OCI-LY7 (cell line): Measurements from ENCODE around the gene ZNF792. TPM values are rescaled to one million over a fixed set of nuclear protein-coding genes. Genes with fewer than 3 reads are reported as not detected.
"Not testable (repeated sequence)": the region's sequence is repeated elsewhere in the genome, so short reads cannot be mapped to it uniquely, and the experiment has no call there.

Experiments
- BruUV-seq: library from RNA; stranded (reverse); fragments of 400-500 nt; replicated peaks from 2 replicates; lab custom pipeline; 2021; lab: Mats Ljungman, UMichigan
- CTCF ChIA-PET: fragments of 300-600 bp; sonication (Branson Sonifier 250); formaldehyde crosslinking; loops from one replicate; lab custom pipeline; 2022; ENCODE audit warnings: antibody characterized with exemption; ENCODE audit not compliant: unreplicated experiment; lab: Charles Lee
- POLR2A ChIA-PET: fragments of 300-600 bp; sonication (Branson Sonifier 250); formaldehyde crosslinking; loops from one replicate; lab custom pipeline; 2022; ENCODE audit warnings: antibody characterized with exemption; lab: Charles Lee
- DNase-seq: peaks from one replicate; pipeline ENCODE4 v3.0.0-alpha.2; 2015; ENCODE audit warnings: low spot score
- H2AFZ ChIP-seq: fragments of 200-600 bp; sonication (generic), shearing (Covaris generic); 2 replicates; pipeline ENCODE4 v1.6.1; 2014; ENCODE audit warnings: mild to moderate bottlenecking, antibody characterized with exemption, low read length, moderate library complexity
- H3K27ac ChIP-seq: fragments of 200-600 bp; sonication (generic); 2 replicates; pipeline ENCODE4 v1.5.1; 2014; ENCODE audit warnings: mixed run types, low read depth, mild to moderate bottlenecking, moderate library complexity, low read length, inconsistent platforms; ENCODE audit not compliant: poor library complexity, severe bottlenecking
- H3K36me3 ChIP-seq: fragments of 200-600 bp; sonication (generic); 2 replicates; pipeline ENCODE4 v1.6.1; 2014; ENCODE audit warnings: mild to moderate bottlenecking, antibody characterized with exemption, low read length, moderate library complexity, mixed read lengths; ENCODE audit not compliant: insufficient read depth
- H3K4me1 ChIP-seq: fragments of 200-600 bp; sonication (generic); 2 replicates; pipeline ENCODE4 v1.5.1; 2014; ENCODE audit warnings: mild to moderate bottlenecking, low read length; ENCODE audit not compliant: insufficient read depth, poor library complexity, severe bottlenecking
- H3K4me2 ChIP-seq: fragments of 200-600 bp; sonication (generic); 2 replicates; pipeline ENCODE4 v1.6.1; 2014; ENCODE audit warnings: mild to moderate bottlenecking, low read length
- H3K4me3 ChIP-seq: fragments of 200-600 bp; sonication (generic); 2 replicates; pipeline ENCODE4 v1.5.1; 2014; ENCODE audit warnings: mild to moderate bottlenecking, low read depth, low read length; ENCODE audit not compliant: poor library complexity, severe bottlenecking
- H3K79me2 ChIP-seq: fragments of 200-600 bp; sonication (generic); 2 replicates; pipeline ENCODE4 v1.6.1; 2016; ENCODE audit warnings: low read depth, mild to moderate bottlenecking, low read length, moderate library complexity, mixed read lengths; ENCODE audit not compliant: insufficient read depth
- H3K9me2 ChIP-seq: fragments of 200-600 bp; sonication (generic); 2 replicates; pipeline ENCODE4 v1.6.1; 2016; ENCODE audit warnings: mild to moderate bottlenecking, low read length, mixed read lengths; ENCODE audit not compliant: insufficient read depth
- H3K9me3 ChIP-seq: fragments of 200-600 bp; sonication (generic); 2 replicates; pipeline ENCODE4 v1.6.1; 2014; ENCODE audit warnings: mild to moderate bottlenecking, mixed run types, low read length, mixed read lengths
- H4K20me1 ChIP-seq: fragments of 200-600 bp; sonication (generic); 2 replicates; pipeline ENCODE4 v1.6.1; 2014; ENCODE audit warnings: mild to moderate bottlenecking, antibody characterized with exemption, low read length, moderate library complexity, mixed read lengths; ENCODE audit not compliant: insufficient read depth
- EZH2phosphoT487 ChIP-seq: fragments of 200-600 bp; sonication (generic); IDR thresholded peaks from 2 replicates; pipeline ENCODE4 v1.6.1; 2018; ENCODE audit warnings: low read depth, borderline replicate concordance, mild to moderate bottlenecking, mixed run types, antibody characterized with exemption, low read length, moderate library complexity, mixed read lengths
- intact Hi-C: fragments of 100-400 bp; cut with micrococcal nuclease; formaldehyde crosslinking; loops from one replicate; pipeline ENCODE4 v1.10.0; 2022; ENCODE audit not compliant: unreplicated experiment
- total RNA-seq, 2 experiments: library from RNA; depleted of rRNA in 1 of 2; stranded (reverse); fragments of >200 nt in 1 of 2; shearing (Covaris generic) in 1 of 2; gene quantifications; 2 replicates each; pipeline ENCODE4 v1.2.3, GENCODE V29; 2014 to 2022
- TF ChIP-seq, protein P1 (sequence below): fragments of 200-600 bp; sonication (generic); conservative IDR thresholded peaks from 2 replicates; pipeline ENCODE4 v1.5.1; 2014; ENCODE audit warnings: mild to moderate bottlenecking, antibody characterized with exemption, low read length, moderate library complexity, mixed read lengths

The ZNF792 gene
- total RNA-seq, 2 experiments from 2014 or later, result 8.0 to 9.5 TPM

- DNase-seq, result no peak
- H4K20me1 ChIP-seq, result peaks cover 10% of the 10 kb centered on the region; the same call in 1 of the 2 replicates
- peaks cover 47% of the 10 kb centered on the region for H3K79me2 ChIP-seq
- intact Hi-C loops, result no loop called here
- H3K9me2 ChIP-seq, result no peaks in the 10 kb centered on the region
- H2AFZ ChIP-seq, result no peak overlapping the region
- no peaks in the 10 kb centered on the region for H3K9me3 ChIP-seq
- H3K4me1 ChIP-seq, result peaks cover 19% of the 10 kb centered on the region
- TF ChIP-seq, protein P1, sequence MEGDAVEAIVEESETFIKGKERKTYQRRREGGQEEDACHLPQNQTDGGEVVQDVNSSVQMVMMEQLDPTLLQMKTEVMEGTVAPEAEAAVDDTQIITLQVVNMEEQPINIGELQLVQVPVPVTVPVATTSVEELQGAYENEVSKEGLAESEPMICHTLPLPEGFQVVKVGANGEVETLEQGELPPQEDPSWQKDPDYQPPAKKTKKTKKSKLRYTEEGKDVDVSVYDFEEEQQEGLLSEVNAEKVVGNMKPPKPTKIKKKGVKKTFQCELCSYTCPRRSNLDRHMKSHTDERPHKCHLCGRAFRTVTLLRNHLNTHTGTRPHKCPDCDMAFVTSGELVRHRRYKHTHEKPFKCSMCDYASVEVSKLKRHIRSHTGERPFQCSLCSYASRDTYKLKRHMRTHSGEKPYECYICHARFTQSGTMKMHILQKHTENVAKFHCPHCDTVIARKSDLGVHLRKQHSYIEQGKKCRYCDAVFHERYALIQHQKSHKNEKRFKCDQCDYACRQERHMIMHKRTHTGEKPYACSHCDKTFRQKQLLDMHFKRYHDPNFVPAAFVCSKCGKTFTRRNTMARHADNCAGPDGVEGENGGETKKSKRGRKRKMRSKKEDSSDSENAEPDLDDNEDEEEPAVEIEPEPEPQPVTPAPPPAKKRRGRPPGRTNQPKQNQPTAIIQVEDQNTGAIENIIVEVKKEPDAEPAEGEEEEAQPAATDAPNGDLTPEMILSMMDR, result no peak
- TF ChIP-seq EZH2phosphoT487, result no peak
- no peak overlapping the region for H3K27ac ChIP-seq
- H3K4me3 ChIP-seq, result no peak overlapping the region
- POLR2A ChIA-PET, result no interaction called here
- H3K36me3 ChIP-seq, result peaks cover 93% of the 10 kb centered on the region
- CTCF ChIA-PET, result no interaction called here
- no TSS peak for BruUV-seq
- H3K4me2 ChIP-seq, result no peak overlapping the region
Measured at GRCh38 chr19:35006999-35007365, 43.0 kb upstream of the ZNF792 start.

DNA sequence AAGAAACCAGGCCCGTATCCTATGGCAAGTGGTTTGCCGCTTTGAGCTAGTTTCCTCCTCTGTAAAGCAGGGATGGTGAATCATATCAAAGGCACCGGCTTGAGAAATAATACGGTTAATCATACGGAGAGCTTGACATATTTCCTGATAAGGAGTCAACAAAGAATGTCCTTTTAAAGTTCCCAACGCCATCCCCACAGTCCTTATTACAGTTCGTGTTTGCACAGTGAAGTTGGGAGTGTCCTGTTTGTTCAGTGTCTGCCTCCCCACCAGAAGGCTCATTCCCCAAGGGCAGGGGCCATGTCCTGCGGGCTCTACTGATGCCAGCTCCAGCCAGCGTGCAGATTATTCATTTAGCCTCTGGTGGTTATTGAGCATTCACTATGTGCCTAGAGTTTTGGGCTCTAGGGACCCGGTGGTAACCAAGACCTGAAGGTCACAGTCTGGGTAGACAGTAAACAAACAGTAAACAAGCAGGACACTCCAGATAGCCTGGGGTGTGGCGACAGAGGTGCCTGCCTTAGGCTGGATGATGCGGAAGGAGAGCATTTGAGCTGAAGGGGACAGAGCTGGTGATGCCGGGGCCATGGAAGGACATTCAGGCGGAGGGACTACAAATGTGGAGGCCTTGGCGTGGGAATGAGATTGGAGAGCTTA is 42.4 kb upstream of the ZNF792 start:
- Histone ChIP-seq H3K27ac (no peak overlapping the region), H3K4me3 (no peak overlapping the region), H3K9me2 (no peaks in the 10 kb centered on the region), H3K4me1 (peaks cover 24% of the 10 kb centered on the region), H3K4me2 (no peak overlapping the region), H2AFZ (no peak overlapping the region), H3K79me2 (peaks cover 52% of the 10 kb centered on the region), H4K20me1 (peaks cover 10% of the 10 kb centered on the region; the same call in 1 of the 2 replicates), H3K36me3 (peaks cover 92% of the 10 kb centered on the region), H3K9me3 (no peaks in the 10 kb centered on the region)
- DNase-seq, result no peak
- CTCF ChIA-PET, result no interaction called here
- intact Hi-C loops, result no loop called here
- BruUV-seq, result no TSS peak
- POLR2A ChIA-PET, result no interaction called here
- TF ChIP-seq, protein P1, result no peak
- TF ChIP-seq EZH2phosphoT487, result no peak

- H3K4me1 ChIP-seq, result peaks cover 28% of the 10 kb centered on the region
- H2AFZ ChIP-seq, POLR2A ChIA-PET, CTCF ChIA-PET, H3K4me3 ChIP-seq, intact Hi-C loops, H4K20me1 ChIP-seq, H3K9me3 ChIP-seq, BruUV-seq, DNase-seq, H3K9me2 ChIP-seq, H3K27ac ChIP-seq, H3K4me2 ChIP-seq: not testable (repeated sequence)
- peaks cover 92% of the 10 kb centered on the region for H3K36me3 ChIP-seq
- H3K79me2 ChIP-seq, result peaks cover 57% of the 10 kb centered on the region
Measured at GRCh38 chr19:35006007-35006341, 41.9 kb upstream of the ZNF792 start.
